ENCODE measurements around the gene MGLL.

Gene MGLL

GRCh38 chr3:127802606-127803005 is 19.7 kb downstream of the MGLL start:
- H3K36me3 ChIP-seq (ENCODE audit: low read length), result no peaks in the 10 kb centered on the region
- H3K9ac ChIP-seq (ENCODE audit: low read length), result no peak overlapping the region
- no peaks in the 10 kb centered on the region for H3K79me2 ChIP-seq (ENCODE audit: insufficient read depth, low read length)
- no peaks in the 10 kb centered on the region for H3K9me2 ChIP-seq (replicated peaks; ENCODE audit: insufficient read depth, low read length)
- H4K20me1 ChIP-seq (ENCODE audit: low read depth, low read length), result no peaks in the 10 kb centered on the region
- no peaks in the 10 kb centered on the region for H3K9me3 ChIP-seq (ENCODE audit: insufficient read depth, low read length)
- no peak overlapping the region for H3K4me2 ChIP-seq (ENCODE audit: low read depth, low read length, poor library complexity, severe bottlenecking)
- H3F3A ChIP-seq (ENCODE audit: insufficient read depth), result no peaks in the 10 kb centered on the region
- H3K27me3 ChIP-seq (ENCODE audit: low read length), result no peaks in the 10 kb centered on the region
- TF ChIP-seq CTCF (IDR thresholded peaks at IDR 0.05; ENCODE audit: insufficient read depth, low read length, poor library complexity, severe bottlenecking) (no peak), EZH2phosphoT487 (conservative IDR thresholded peaks at IDR 0.05; ENCODE audit: low read length) (no peak)
- H3K27ac ChIP-seq (ENCODE audit: low read depth, low read length), result no peak overlapping the region
- H3K4me3 ChIP-seq (ENCODE audit: insufficient read depth, low read length, poor library complexity, severe bottlenecking), result no peak overlapping the region
- no peak overlapping the region for H2AFZ ChIP-seq (ENCODE audit: low read depth, low read length, severe bottlenecking)

DNA sequence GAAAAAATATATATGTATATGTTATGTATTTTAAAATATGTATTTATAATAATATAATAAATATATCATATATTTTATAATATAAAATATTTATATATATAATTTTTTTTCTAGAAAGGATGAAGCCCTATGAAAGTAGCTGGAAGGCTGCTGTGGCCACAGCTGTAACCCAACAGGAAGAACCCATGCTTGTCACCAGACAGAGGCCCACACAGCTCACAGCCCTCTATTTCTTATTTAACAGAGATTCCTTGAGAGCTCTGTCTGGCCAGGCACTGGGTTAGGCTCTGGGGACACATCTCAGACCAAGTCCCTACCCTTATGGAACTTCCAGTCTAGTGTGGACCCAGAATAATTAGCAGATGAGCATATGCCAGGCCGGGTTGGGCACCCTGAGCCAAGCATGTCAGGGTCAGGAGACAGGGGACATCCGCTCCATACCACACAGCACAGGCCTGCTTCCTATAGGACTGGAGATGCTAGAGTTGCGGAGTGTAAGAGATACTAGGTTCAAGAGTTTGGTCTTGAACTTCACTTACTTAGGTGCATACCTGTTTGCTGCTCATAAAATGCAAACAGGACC is 20.5 kb downstream of the MGLL start:
- Histone ChIP-seq H3F3A (ENCODE audit: insufficient read depth) (no peaks in the 10 kb centered on the region), H3K4me2 (ENCODE audit: low read depth, low read length, poor library complexity, severe bottlenecking) (no peak overlapping the region), H2AFZ (ENCODE audit: low read depth, low read length, severe bottlenecking) (no peak overlapping the region), H3K79me2 (ENCODE audit: insufficient read depth, low read length) (no peaks in the 10 kb centered on the region), H3K9ac (ENCODE audit: low read length) (no peak overlapping the region), H3K27ac (ENCODE audit: low read depth, low read length) (no peak overlapping the region), H3K27me3 (ENCODE audit: low read length) (no peaks in the 10 kb centered on the region), H3K36me3 (ENCODE audit: low read length) (no peaks in the 10 kb centered on the region), H3K9me3 (ENCODE audit: insufficient read depth, low read length) (no peaks in the 10 kb centered on the region), H3K9me2 (replicated peaks; ENCODE audit: insufficient read depth, low read length) (no peaks in the 10 kb centered on the region), H3K4me3 (ENCODE audit: insufficient read depth, low read length, poor library complexity, severe bottlenecking) (no peak overlapping the region), H4K20me1 (ENCODE audit: low read depth, low read length) (no peaks in the 10 kb centered on the region)
- no peak for TF ChIP-seq EZH2phosphoT487 (conservative IDR thresholded peaks at IDR 0.05; ENCODE audit: low read length)
- no peak for TF ChIP-seq CTCF (IDR thresholded peaks at IDR 0.05; ENCODE audit: insufficient read depth, low read length, poor library complexity, severe bottlenecking)

- Histone ChIP-seq H3K9ac (ENCODE audit: low read length) (no peak overlapping the region), H3K9me2 (replicated peaks; ENCODE audit: insufficient read depth, low read length) (no peaks in the 10 kb centered on the region), H2AFZ (ENCODE audit: low read depth, low read length, severe bottlenecking) (no peak overlapping the region), H3K27ac (ENCODE audit: low read depth, low read length) (no peak overlapping the region), H3K79me2 (ENCODE audit: insufficient read depth, low read length) (no peaks in the 10 kb centered on the region), H3K27me3 (ENCODE audit: low read length) (no peaks in the 10 kb centered on the region), H3K9me3 (ENCODE audit: insufficient read depth, low read length) (no peaks in the 10 kb centered on the region), H3F3A (ENCODE audit: insufficient read depth) (no peaks in the 10 kb centered on the region), H3K36me3 (ENCODE audit: low read length) (no peaks in the 10 kb centered on the region), H3K4me2 (ENCODE audit: low read depth, low read length, poor library complexity, severe bottlenecking) (no peak overlapping the region), H4K20me1 (ENCODE audit: low read depth, low read length) (no peaks in the 10 kb centered on the region), H3K4me3 (ENCODE audit: insufficient read depth, low read length, poor library complexity, severe bottlenecking) (no peak overlapping the region)
- TF ChIP-seq CTCF (IDR thresholded peaks at IDR 0.05; ENCODE audit: insufficient read depth, low read length, poor library complexity, severe bottlenecking) (no peak), EZH2phosphoT487 (conservative IDR thresholded peaks at IDR 0.05; ENCODE audit: low read length) (no peak)
Measured at GRCh38 chr3:127800508-127800907, 21.8 kb downstream of the MGLL start.
